DND-41 (cell line): Measurements from ENCODE around the gene TMEM255B.

Experiments
- ATAC-seq: fragments of 200-7000 bp; cut with Tn5 transposase; 3 replicates; pipeline ENCODE4 v1.9.1; 2021; ENCODE audit warnings: low read depth; ENCODE audit not compliant: insufficient read depth
- DNase-seq: peaks from one replicate; pipeline ENCODE4 v3.0.0-alpha.2; 2020
- H2AFZ ChIP-seq: 2 replicates; pipeline ENCODE4 v1.6.0; 2012; ENCODE audit warnings: low read depth, low read length
- H3K27ac ChIP-seq: 2 replicates; pipeline ENCODE4 v1.5.1; 2012; ENCODE audit warnings: low read length, inconsistent platforms
- H3K27me3 ChIP-seq: fragments of 200-600 bp; sonication (generic); 2 replicates; pipeline ENCODE4 v1.6.0; 2012; ENCODE audit warnings: low read length, mild to moderate bottlenecking, inconsistent platforms; ENCODE audit not compliant: insufficient read depth, poor library complexity
- H3K36me3 ChIP-seq: 2 replicates; pipeline ENCODE4 v1.5.1; 2012; ENCODE audit warnings: low read length, inconsistent platforms; ENCODE audit not compliant: insufficient read depth
- H3K4me1 ChIP-seq: 2 replicates; pipeline ENCODE4 v1.5.1; 2012; ENCODE audit warnings: mild to moderate bottlenecking, low read length; ENCODE audit not compliant: insufficient read depth
- H3K4me2 ChIP-seq: 2 replicates; pipeline ENCODE4 v1.6.0; 2012; ENCODE audit warnings: mild to moderate bottlenecking, moderate library complexity, low read length, inconsistent platforms; ENCODE audit not compliant: insufficient read depth
- H3K4me3 ChIP-seq, 2 experiments: fragments of 200-600 bp in 1 of 2; shearing (Covaris generic) in 1 of 2; 2 replicates each; pipeline ENCODE4 v1.5.1; 2012 to 2016; ENCODE audit warnings: inconsistent platforms in 2 of 2, low read length in 2 of 2, mild to moderate bottlenecking in 2 of 2, low read depth in 1 of 2, moderate library complexity in 1 of 2
- H3K79me2 ChIP-seq: 2 replicates; pipeline ENCODE4 v1.6.0; 2012; ENCODE audit warnings: low read length, inconsistent platforms; ENCODE audit not compliant: insufficient read depth
- H3K9ac ChIP-seq: 2 replicates; pipeline ENCODE4 v1.6.0; 2012; ENCODE audit warnings: low read depth, mild to moderate bottlenecking, inconsistent platforms, low read length, moderate library complexity
- H3K9me3 ChIP-seq: 2 replicates; pipeline ENCODE4 v1.5.1; 2012; ENCODE audit warnings: low read length, moderate library complexity, mild to moderate bottlenecking, inconsistent platforms; ENCODE audit not compliant: insufficient read depth, severe bottlenecking
- H4K20me1 ChIP-seq: 2 replicates; pipeline ENCODE4 v1.6.0; 2012; ENCODE audit warnings: low read length; ENCODE audit not compliant: insufficient read depth
- EZH2 ChIP-seq: IDR thresholded peaks from 3 replicates; pipeline ENCODE4 v1.6.1; 2012; ENCODE audit warnings: borderline replicate concordance, low read depth, mild to moderate bottlenecking, moderate library complexity, low read length, inconsistent platforms; ENCODE audit not compliant: severe bottlenecking
- TF ChIP-seq, protein P1 (sequence below): IDR thresholded peaks from 2 replicates; pipeline ENCODE4 v1.5.1; 2012; ENCODE audit warnings: borderline replicate concordance, low read length, moderate library complexity, mild to moderate bottlenecking; ENCODE audit not compliant: poor library complexity, severe bottlenecking; ENCODE audit errors: extremely low read depth

The TMEM255B gene

DNA sequence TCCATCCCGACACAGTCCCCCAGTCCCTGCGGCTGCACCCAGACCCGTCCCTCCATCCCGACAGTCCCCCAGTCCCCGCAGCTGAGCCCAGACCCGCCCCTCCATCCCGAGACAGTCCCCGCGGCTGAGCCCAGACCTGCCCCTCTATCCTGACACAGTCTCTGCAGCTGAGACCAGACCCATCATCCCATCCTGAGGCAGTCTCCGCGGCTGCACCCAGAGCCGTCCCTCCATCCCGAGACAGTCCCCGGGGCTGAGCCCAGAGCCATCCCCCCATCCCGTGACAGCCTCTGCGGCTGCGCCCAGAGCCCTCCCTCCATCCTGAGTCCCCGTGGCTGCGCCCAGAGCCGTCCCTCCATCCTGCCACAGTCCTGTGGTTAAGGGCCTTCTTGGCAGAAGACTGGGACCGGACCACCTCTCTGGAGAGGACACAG lies 28.8 kb upstream of the TMEM255B start:
- H3K27ac ChIP-seq: no peak overlapping the region
- no peak overlapping the region for H3K9ac ChIP-seq
- TF ChIP-seq EZH2: no peak
- TF ChIP-seq, protein P1, sequence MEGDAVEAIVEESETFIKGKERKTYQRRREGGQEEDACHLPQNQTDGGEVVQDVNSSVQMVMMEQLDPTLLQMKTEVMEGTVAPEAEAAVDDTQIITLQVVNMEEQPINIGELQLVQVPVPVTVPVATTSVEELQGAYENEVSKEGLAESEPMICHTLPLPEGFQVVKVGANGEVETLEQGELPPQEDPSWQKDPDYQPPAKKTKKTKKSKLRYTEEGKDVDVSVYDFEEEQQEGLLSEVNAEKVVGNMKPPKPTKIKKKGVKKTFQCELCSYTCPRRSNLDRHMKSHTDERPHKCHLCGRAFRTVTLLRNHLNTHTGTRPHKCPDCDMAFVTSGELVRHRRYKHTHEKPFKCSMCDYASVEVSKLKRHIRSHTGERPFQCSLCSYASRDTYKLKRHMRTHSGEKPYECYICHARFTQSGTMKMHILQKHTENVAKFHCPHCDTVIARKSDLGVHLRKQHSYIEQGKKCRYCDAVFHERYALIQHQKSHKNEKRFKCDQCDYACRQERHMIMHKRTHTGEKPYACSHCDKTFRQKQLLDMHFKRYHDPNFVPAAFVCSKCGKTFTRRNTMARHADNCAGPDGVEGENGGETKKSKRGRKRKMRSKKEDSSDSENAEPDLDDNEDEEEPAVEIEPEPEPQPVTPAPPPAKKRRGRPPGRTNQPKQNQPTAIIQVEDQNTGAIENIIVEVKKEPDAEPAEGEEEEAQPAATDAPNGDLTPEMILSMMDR: no peak
- no peak overlapping the region for H3K4me2 ChIP-seq
- DNase-seq: no peak
- no peaks in the 10 kb centered on the region for H3K27me3 ChIP-seq
- 0 out of 2 replicates have a peak, but pooled peaks cover 10% of the 10 kb centered on the region for H4K20me1 ChIP-seq
- no peaks in the 10 kb centered on the region for H3K4me1 ChIP-seq
- H3K4me3 ChIP-seq: no peak overlapping the region
- ATAC-seq: no peak
- H3K79me2 ChIP-seq: no peaks in the 10 kb centered on the region
- H2AFZ ChIP-seq: no peak overlapping the region
- H3K36me3 ChIP-seq: no peaks in the 10 kb centered on the region
- H3K9me3 ChIP-seq: peaks cover 8% of the 10 kb centered on the region

GRCh38 chr13:113730831-113731191 lies 28.2 kb upstream of the TMEM255B start:
- no peaks in the 10 kb centered on the region for H3K36me3 ChIP-seq
- ATAC-seq: no peak
- H3K27ac ChIP-seq: no peak overlapping the region
- no peaks in the 10 kb centered on the region for H3K79me2 ChIP-seq
- no peak for TF ChIP-seq EZH2
- TF ChIP-seq, protein P1: no peak
- H3K4me1 ChIP-seq: no peaks in the 10 kb centered on the region
- no peak overlapping the region for H3K4me3 ChIP-seq
- peaks cover 8% of the 10 kb centered on the region for H3K9me3 ChIP-seq
- H3K9ac ChIP-seq: no peak overlapping the region
- H3K27me3 ChIP-seq: no peaks in the 10 kb centered on the region
- H2AFZ ChIP-seq: no peak overlapping the region
- 0 out of 2 replicates have a peak, but pooled peaks cover 14% of the 10 kb centered on the region for H4K20me1 ChIP-seq
- no peak for DNase-seq
- no peak overlapping the region for H3K4me2 ChIP-seq

DNA sequence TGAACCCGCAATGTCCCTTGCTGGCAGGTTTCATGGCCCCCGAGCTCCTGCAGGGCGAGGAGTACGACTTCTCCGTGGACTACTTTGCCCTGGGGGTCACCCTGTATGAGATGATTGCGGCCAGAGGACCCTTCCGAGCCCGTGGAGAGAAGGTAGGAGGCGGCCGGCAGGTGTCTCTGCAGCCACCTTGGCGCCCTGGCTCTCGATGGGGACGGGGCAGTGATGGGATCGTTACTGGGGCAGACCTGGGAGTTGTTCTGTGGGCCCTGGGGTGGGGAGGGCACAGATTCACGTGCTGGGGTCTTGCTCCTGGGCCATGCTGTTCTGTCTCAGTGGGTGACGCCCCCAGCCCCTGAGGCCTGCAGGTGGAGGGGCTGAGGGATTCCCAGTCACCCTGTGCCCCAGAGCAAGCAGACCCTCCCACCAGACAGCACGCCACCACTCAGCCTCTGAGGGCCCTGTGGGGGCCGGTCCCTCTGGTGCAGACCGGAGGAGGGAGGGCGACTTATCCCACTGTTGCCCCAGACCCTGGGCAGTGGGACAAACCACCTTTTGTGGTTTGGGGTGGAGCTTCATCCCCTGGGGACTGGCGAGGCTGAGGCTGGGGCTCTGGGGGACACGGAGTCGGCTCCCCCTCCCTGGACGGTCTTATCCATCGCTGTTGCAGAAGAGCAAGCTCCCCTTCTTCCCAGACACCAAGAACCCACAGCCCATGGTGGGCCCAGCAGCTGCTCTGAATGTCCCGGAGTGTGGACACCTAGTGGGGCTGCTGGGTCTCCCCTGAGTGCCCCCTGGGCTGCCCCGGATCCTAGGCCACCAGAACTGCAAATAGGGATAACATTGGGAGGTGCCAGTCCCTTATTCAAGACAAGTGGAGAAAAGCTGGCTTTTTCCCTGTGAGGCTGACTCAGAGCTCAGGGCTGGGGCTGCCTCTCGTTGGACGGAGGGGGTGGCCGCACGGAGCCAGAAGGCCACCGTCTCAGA lies 27.5 kb upstream of the TMEM255B start:
- H3K36me3 ChIP-seq: no peaks in the 10 kb centered on the region
- no peaks in the 10 kb centered on the region for H3K79me2 ChIP-seq
- H3K4me3 ChIP-seq: no peak overlapping the region
- no peak overlapping the region for H3K4me2 ChIP-seq
- ATAC-seq (no peak), DNase-seq (no peak)
- no peak overlapping the region for H3K9ac ChIP-seq
- no peaks in the 10 kb centered on the region for H3K27me3 ChIP-seq
- peaks cover 8% of the 10 kb centered on the region for H3K9me3 ChIP-seq
- no peak overlapping the region for H3K27ac ChIP-seq
- H4K20me1 ChIP-seq: 0 out of 2 replicates have a peak, but pooled peaks cover 14% of the 10 kb centered on the region
- TF ChIP-seq, protein P1: no peak
- no peak for TF ChIP-seq EZH2
- H2AFZ ChIP-seq: no peak overlapping the region
- H3K4me1 ChIP-seq: no peaks in the 10 kb centered on the region
